HG03575 (cell line): Measurements from ENCODE around the gene CGB2.
"Not testable (repeated sequence)": the region's sequence is repeated elsewhere in the genome, so short reads cannot be mapped to it uniquely, and the experiment has no call there.

Source experiments
- ATAC-seq: cut with Tn5 transposase; IDR thresholded peaks from one replicate; pipeline ENCODE4 v1.9.1; 2021; ENCODE audit not compliant: unreplicated experiment, insufficient number of reproducible peaks, low FRiP score; ENCODE audit errors: extremely low read depth

CGB2 gene

GRCh38 chr19:49031642-49032301 is at the start of gene CGB2:
Gene CGB2, plus strand, starts transcription at chr19:49031890. Its CDS starts 206 bp downstream, at chr19:49032096.
- not testable (repeated sequence) for ATAC-seq

GRCh38 chr19:48982280-48982679 is 49.4 kb upstream of the CGB2 start:
- no peak for ATAC-seq

GRCh38 chr19:48985711-48986110 is 46.0 kb upstream of the CGB2 start:
- no peak for ATAC-seq

- no peak for ATAC-seq
Measured at GRCh38 chr19:48986211-48986610, 45.5 kb upstream of the CGB2 start.

- no peak for ATAC-seq
Measured at GRCh38 chr19:48987323-48987722, 44.4 kb upstream of the CGB2 start.

GRCh38 chr19:48988286-48988685 is 43.4 kb upstream of the CGB2 start:
- no peak for ATAC-seq

- no peak for ATAC-seq
Measured at GRCh38 chr19:48988860-48989259, 42.8 kb upstream of the CGB2 start.

- no peak for ATAC-seq
Measured at GRCh38 chr19:48989701-48990291, 41.9 kb upstream of the CGB2 start.

- ATAC-seq, result no peak
Measured at GRCh38 chr19:48990400-48990799, 41.3 kb upstream of the CGB2 start.

- no peak for ATAC-seq
Measured at GRCh38 chr19:48991011-48991609, 40.6 kb upstream of the CGB2 start.

GRCh38 chr19:48991873-48992580 is 39.7 kb upstream of the CGB2 start:
- no peak for ATAC-seq

GRCh38 chr19:48992581-48993174 is 39.0 kb upstream of the CGB2 start:
- ATAC-seq, result no peak

- peak; percentile 76 for ATAC-seq
Measured at GRCh38 chr19:48993175-48994034, 38.3 kb upstream of the CGB2 start, which contains the start of the genes GYS1 and RUVBL2. Gene GYS1, minus strand, starts transcription at chr19:48993309. Its CDS starts 197 bp downstream, at chr19:48993112. Gene RUVBL2, plus strand, starts transcription at chr19:48993887. Its CDS starts 25 bp downstream, at chr19:48993912.

- ATAC-seq, result no peak
Measured at GRCh38 chr19:48994035-48994386, 37.7 kb upstream of the CGB2 start.

GRCh38 chr19:48997972-48998371 is 33.7 kb upstream of the CGB2 start:
- no peak for ATAC-seq

- no peak for ATAC-seq
Measured at GRCh38 chr19:48999481-49000325, 32.0 kb upstream of the CGB2 start.

GRCh38 chr19:49004133-49004532 is 27.6 kb upstream of the CGB2 start:
- no peak for ATAC-seq
